Osteoblast (primary cell): ENCODE results near the gene ATXN2. TPM values are rescaled to one million over a fixed set of nuclear protein-coding genes. Genes with fewer than 3 reads are reported as not detected.
"Not testable (repeated sequence)": the region's sequence is repeated elsewhere in the genome, so short reads cannot be mapped to it uniquely, and the experiment has no call there.

ENCODE experiments used
- DNase-seq: peaks from one replicate; pipeline ENCODE4 v3.0.0; 2011; ENCODE audit warnings: low spot score, mixed read lengths; ENCODE audit not compliant: insufficient read length; ENCODE audit errors: missing footprints
- H2AFZ ChIP-seq: 2 replicates; pipeline ENCODE4 v1.6.0; 2011; ENCODE audit warnings: mild to moderate bottlenecking, low read length
- H3K27ac ChIP-seq: 2 replicates; pipeline ENCODE4 v1.5.1; 2011; ENCODE audit warnings: mild to moderate bottlenecking, low read depth, low read length, moderate library complexity
- H3K27me3 ChIP-seq: 2 replicates; pipeline ENCODE4 v1.6.0; 2012; ENCODE audit warnings: mild to moderate bottlenecking, control low read depth, inconsistent platforms, low read length, moderate library complexity; ENCODE audit not compliant: insufficient read depth
- H3K36me3 ChIP-seq: 2 replicates; pipeline ENCODE4 v1.5.1; 2011; ENCODE audit warnings: mild to moderate bottlenecking, low read length, control low read depth, moderate library complexity; ENCODE audit not compliant: insufficient read depth
- H3K4me1 ChIP-seq: 2 replicates; pipeline ENCODE4 v1.5.1; 2011; ENCODE audit warnings: mild to moderate bottlenecking, low read length, control low read depth, moderate library complexity; ENCODE audit not compliant: insufficient read depth
- H3K4me2 ChIP-seq: 2 replicates; pipeline ENCODE4 v1.6.0; 2011; ENCODE audit warnings: mild to moderate bottlenecking, low read length; ENCODE audit not compliant: insufficient read depth
- H3K4me3 ChIP-seq: fragments of 200-600 bp; sonication (generic); 3 replicates; pipeline ENCODE4 v1.5.1; 2012; ENCODE audit warnings: mild to moderate bottlenecking, low read length, inconsistent platforms; ENCODE audit not compliant: insufficient read depth
- H3K79me2 ChIP-seq: 2 replicates; pipeline ENCODE4 v1.6.0; 2012; ENCODE audit warnings: mild to moderate bottlenecking, low read length, control low read depth, inconsistent platforms; ENCODE audit not compliant: insufficient read depth
- H3K9me3 ChIP-seq: 2 replicates; pipeline ENCODE4 v1.5.1; 2011; ENCODE audit warnings: low read depth, low read length, control low read depth
- H4K20me1 ChIP-seq: 2 replicates; pipeline ENCODE4 v1.6.0; 2012; ENCODE audit warnings: mild to moderate bottlenecking, low read length, control low read depth; ENCODE audit not compliant: insufficient read depth
- CTCF ChIP-seq: IDR thresholded peaks from 2 replicates; pipeline ENCODE4 v1.5.1; 2011; ENCODE audit warnings: mild to moderate bottlenecking, low read depth, low read length, moderate library complexity; ENCODE audit errors: extremely low read depth
- total RNA-seq: library from RNA; depleted of rRNA; stranded (reverse); fragments of >200 nt; gene quantifications from 2 replicates; pipeline ENCODE4 v1.2.3, GENCODE V29; 2012

Gene ATXN2
- total RNA-seq, 1 donor, result 39.4 TPM

GRCh38 chr12:111506260-111506659 is 92.9 kb downstream of the ATXN2 start:
- no peaks in the 10 kb centered on the region for H3K9me3 ChIP-seq
- peak; percentile 81 for DNase-seq
- peaks cover 76% of the 10 kb centered on the region for H3K36me3 ChIP-seq
- H3K4me1 ChIP-seq, result no peaks in the 10 kb centered on the region
- H4K20me1 ChIP-seq, result peaks cover 2% of the 10 kb centered on the region
- no peak overlapping the region for H3K4me2 ChIP-seq
- no peaks in the 10 kb centered on the region for H3K27me3 ChIP-seq
- no peak for TF ChIP-seq CTCF
- no peak overlapping the region for H3K4me3 ChIP-seq
- no peak overlapping the region for H3K27ac ChIP-seq
- peaks cover 19% of the 10 kb centered on the region for H3K79me2 ChIP-seq
- no peak overlapping the region for H2AFZ ChIP-seq

- Histone ChIP-seq H2AFZ (no peak overlapping the region), H3K4me1 (no peaks in the 10 kb centered on the region), H4K20me1 (peaks cover 4% of the 10 kb centered on the region), H3K79me2 (peaks cover 20% of the 10 kb centered on the region), H3K27ac (no peak overlapping the region), H3K4me2 (no peak overlapping the region), H3K9me3 (no peaks in the 10 kb centered on the region), H3K36me3 (peaks cover 72% of the 10 kb centered on the region), H3K4me3 (no peak overlapping the region), H3K27me3 (no peaks in the 10 kb centered on the region)
- no peak for TF ChIP-seq CTCF
- no peak for DNase-seq
These were observed 93.5 kb downstream of the ATXN2 start for GRCh38 chr12:111505601-111506036.

- TF ChIP-seq CTCF, result no peak
- H3K9me3 ChIP-seq, result no peaks in the 10 kb centered on the region
- H2AFZ ChIP-seq, result no peak overlapping the region
- no peaks in the 10 kb centered on the region for H3K4me1 ChIP-seq
- no peak overlapping the region for H3K27ac ChIP-seq
- no peak for DNase-seq
- no peak overlapping the region for H3K4me2 ChIP-seq
- H3K36me3 ChIP-seq, result peaks cover 57% of the 10 kb centered on the region
- H3K27me3 ChIP-seq, result no peaks in the 10 kb centered on the region
- H3K4me3 ChIP-seq, result no peak overlapping the region
- H3K79me2 ChIP-seq, result peaks cover 40% of the 10 kb centered on the region
- H4K20me1 ChIP-seq, result peaks cover 4% of the 10 kb centered on the region
These were observed 96.0 kb downstream of the ATXN2 start for GRCh38 chr12:111503116-111503515.

- no peak overlapping the region for H3K4me3 ChIP-seq
- no peak for DNase-seq
- TF ChIP-seq CTCF, result no peak
- no peaks in the 10 kb centered on the region for H3K27me3 ChIP-seq
- no peak overlapping the region for H2AFZ ChIP-seq
- H3K4me2 ChIP-seq, result no peak overlapping the region
- peaks cover 24% of the 10 kb centered on the region for H4K20me1 ChIP-seq
- H3K9me3 ChIP-seq, result no peaks in the 10 kb centered on the region
- peaks cover 50% of the 10 kb centered on the region for H3K79me2 ChIP-seq
- no peak overlapping the region for H3K27ac ChIP-seq
- H3K4me1 ChIP-seq, result peaks cover 18% of the 10 kb centered on the region
- H3K36me3 ChIP-seq, result peaks cover 49% of the 10 kb centered on the region
These were observed 104.4 kb downstream of the ATXN2 start for GRCh38 chr12:111494676-111495075.

- H3K4me2 ChIP-seq, DNase-seq, H3K9me3 ChIP-seq: not testable (repeated sequence)
These were observed 106.1 kb downstream of the ATXN2 start for GRCh38 chr12:111492979-111493378.

More at GRCh38 chr12:111492979-111493378, 106.1 kb downstream of the ATXN2 start:
- Histone ChIP-seq H3K27ac (peak overlapping the region; percentile 25), H4K20me1 (peaks cover 24% of the 10 kb centered on the region), H3K79me2 (peaks cover 39% of the 10 kb centered on the region), H3K36me3 (peaks cover 58% of the 10 kb centered on the region), H3K4me1 (peaks cover 20% of the 10 kb centered on the region)
- H3K27me3 ChIP-seq, H3K4me3 ChIP-seq, H2AFZ ChIP-seq: not testable (repeated sequence)
